Activated T-helper 17 cell treated with anti-CD3 and anti-CD28 coated beads, Interleukin-2, amount 50 U/mL, for 72 hours (primary cell): Measurements from ENCODE around the gene CCDC85C. TPM values are rescaled to one million over a fixed set of nuclear protein-coding genes. Genes with fewer than 3 reads are reported as not detected.
A peak's percentile ranks its signal among the peaks of the same experiment; 100 is the strongest.

Source experiments
- ATAC-seq: fragments of 150-1000 bp; cut with Tn5 transposase; replicated peaks from 2 replicates; pipeline ENCODE4 v1.10.0; 2021; ENCODE audit warnings: mild to moderate bottlenecking, moderate library complexity
- H3K27ac Mint-ChIP-seq: one replicate; pipeline ENCODE4 v1.8.0; 2022; ENCODE audit warnings: mixed read lengths
- H3K27me3 Mint-ChIP-seq: one replicate; pipeline ENCODE4 v1.8.0; 2022; ENCODE audit warnings: mixed read lengths
- H3K36me3 Mint-ChIP-seq: one replicate; pipeline ENCODE4 v1.8.0; 2022; ENCODE audit warnings: low read depth, mild to moderate bottlenecking, mixed read lengths
- H3K4me1 Mint-ChIP-seq: one replicate; pipeline ENCODE4 v1.8.0; 2022; ENCODE audit warnings: mixed read lengths
- H3K4me3 Mint-ChIP-seq: one replicate; pipeline ENCODE4 v1.8.0; 2022; ENCODE audit warnings: mild to moderate bottlenecking, mixed read lengths
- H3K9me3 Mint-ChIP-seq: one replicate; pipeline ENCODE4 v1.8.0; 2022; ENCODE audit warnings: mixed read lengths
- total RNA-seq, 2 donors: library from RNA; stranded (reverse); gene quantifications; one replicate each; pipeline ENCODE4 v1.2.3, GENCODE V29; 2022

Gene CCDC85C
- total RNA-seq, 2 donors from 2014 or later, result 2.8 to 3.4 TPM

- Mint-ChIP-seq H3K36me3 (no peaks in the 10 kb centered on the region), H3K4me1 (no peaks in the 10 kb centered on the region), H3K4me3 (no peak overlapping the region), H3K27ac (peak overlapping the region; percentile 30), H3K27me3 (no peaks in the 10 kb centered on the region), H3K9me3 (no peaks in the 10 kb centered on the region)
- no peak for ATAC-seq
These were observed 34.1 kb downstream of the CCDC85C start for GRCh38 chr14:99569725-99570543.

- no peaks in the 10 kb centered on the region for H3K36me3 Mint-ChIP-seq
- H3K4me3 Mint-ChIP-seq, result no peak overlapping the region
- H3K4me1 Mint-ChIP-seq, result no peaks in the 10 kb centered on the region
- ATAC-seq, result no peak
- H3K9me3 Mint-ChIP-seq, result no peaks in the 10 kb centered on the region
- H3K27ac Mint-ChIP-seq, result peak overlapping the region; percentile 30
- H3K27me3 Mint-ChIP-seq, result no peaks in the 10 kb centered on the region
These were observed 35.1 kb downstream of the CCDC85C start for GRCh38 chr14:99568567-99569560.

- no peak for ATAC-seq
- H3K4me3 Mint-ChIP-seq, result no peak overlapping the region
These were observed 37.3 kb downstream of the CCDC85C start for GRCh38 chr14:99566390-99567354.

DNA sequence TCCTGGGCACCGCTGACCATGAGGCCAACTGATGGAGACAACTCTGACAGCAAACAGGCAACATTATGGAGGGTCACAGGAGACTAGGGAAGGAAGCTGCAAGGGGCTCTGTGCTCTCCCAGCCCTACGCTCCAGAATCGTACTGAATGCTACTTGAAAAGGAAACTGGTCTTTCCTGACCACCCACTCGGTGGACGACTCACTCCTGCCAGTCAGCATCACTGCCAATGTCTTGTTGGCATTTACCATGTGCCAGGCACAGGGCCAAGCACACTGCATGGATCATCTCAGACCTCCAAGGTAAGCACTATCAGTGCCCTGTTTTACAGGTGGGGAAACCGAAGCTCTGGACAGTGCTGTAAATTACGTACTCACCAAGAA lies 38.0 kb downstream of the CCDC85C start:
- H3K4me3 Mint-ChIP-seq, result no peak overlapping the region
- no peak for ATAC-seq
- no peaks in the 10 kb centered on the region for H3K36me3 Mint-ChIP-seq
- H3K27me3 Mint-ChIP-seq, result no peaks in the 10 kb centered on the region
- H3K4me1 Mint-ChIP-seq, result peaks cover 9% of the 10 kb centered on the region
- no peak overlapping the region for H3K27ac Mint-ChIP-seq
- H3K9me3 Mint-ChIP-seq, result no peaks in the 10 kb centered on the region

More at GRCh38 chr14:99566390-99567354, 37.3 kb downstream of the CCDC85C start:
- H3K4me1 Mint-ChIP-seq, result peaks cover 9% of the 10 kb centered on the region
- H3K27me3 Mint-ChIP-seq, result no peaks in the 10 kb centered on the region
- no peak overlapping the region for H3K27ac Mint-ChIP-seq
- H3K9me3 Mint-ChIP-seq, result no peaks in the 10 kb centered on the region
- H3K36me3 Mint-ChIP-seq, result no peaks in the 10 kb centered on the region

DNA sequence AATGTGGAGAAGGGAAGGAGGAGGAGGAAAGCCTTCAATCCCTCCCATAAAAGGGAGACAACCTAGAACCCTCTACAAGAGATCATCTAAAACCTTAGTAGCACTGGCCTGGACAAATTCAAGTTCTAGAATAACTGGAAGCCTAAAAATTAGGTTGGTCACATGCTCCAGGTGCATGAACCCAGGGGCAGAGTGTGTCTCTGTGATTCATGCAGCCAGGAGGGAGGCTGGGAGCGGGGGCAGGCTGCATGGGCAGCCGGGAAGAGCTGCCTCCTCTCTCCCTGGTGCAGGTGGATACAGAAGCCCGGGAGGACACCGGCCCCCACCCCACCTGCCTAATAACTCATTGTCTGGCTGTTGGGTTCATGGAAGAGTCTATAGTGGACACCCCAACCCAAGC lies 38.6 kb downstream of the CCDC85C start:
- no peaks in the 10 kb centered on the region for H3K27me3 Mint-ChIP-seq
- no peak overlapping the region for H3K27ac Mint-ChIP-seq
- ATAC-seq, result no peak
- no peak overlapping the region for H3K4me3 Mint-ChIP-seq
- H3K36me3 Mint-ChIP-seq, result no peaks in the 10 kb centered on the region
- H3K4me1 Mint-ChIP-seq, result peaks cover 9% of the 10 kb centered on the region
- no peaks in the 10 kb centered on the region for H3K9me3 Mint-ChIP-seq

DNA sequence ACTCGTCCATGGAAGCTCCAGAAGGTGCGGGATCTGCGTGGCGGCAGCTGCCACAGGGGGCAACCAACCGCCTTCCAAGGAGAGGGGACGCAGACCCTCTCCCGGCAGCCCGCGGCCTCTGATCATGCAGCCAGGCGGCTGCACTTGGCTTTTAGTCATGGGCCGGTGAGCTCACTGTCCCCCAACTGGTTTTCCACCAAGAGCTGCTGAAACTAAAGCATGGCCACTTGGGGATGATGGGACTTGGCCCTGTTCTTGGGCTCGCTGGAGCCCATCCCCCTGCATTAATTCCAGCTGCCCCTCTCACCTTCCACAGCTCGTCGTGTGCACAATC lies 39.1 kb downstream of the CCDC85C start:
- Mint-ChIP-seq H3K36me3 (no peaks in the 10 kb centered on the region), H3K4me3 (no peak overlapping the region), H3K27ac (no peak overlapping the region), H3K27me3 (no peaks in the 10 kb centered on the region), H3K4me1 (peaks cover 9% of the 10 kb centered on the region), H3K9me3 (no peaks in the 10 kb centered on the region)
- ATAC-seq, result no peak

- H3K9me3 Mint-ChIP-seq, result no peaks in the 10 kb centered on the region
- H3K4me1 Mint-ChIP-seq, result peaks cover 9% of the 10 kb centered on the region
- H3K36me3 Mint-ChIP-seq, result no peaks in the 10 kb centered on the region
- no peak overlapping the region for H3K27ac Mint-ChIP-seq
- no peaks in the 10 kb centered on the region for H3K27me3 Mint-ChIP-seq
- H3K4me3 Mint-ChIP-seq, result no peak overlapping the region
- no peak for ATAC-seq
These were observed 39.6 kb downstream of the CCDC85C start for GRCh38 chr14:99564256-99564925.

GRCh38 chr14:99563749-99564129 lies 40.3 kb downstream of the CCDC85C start:
- ATAC-seq, result no peak
- Mint-ChIP-seq H3K27ac (no peak overlapping the region), H3K9me3 (no peaks in the 10 kb centered on the region), H3K27me3 (no peaks in the 10 kb centered on the region), H3K36me3 (no peaks in the 10 kb centered on the region), H3K4me1 (peaks cover 9% of the 10 kb centered on the region), H3K4me3 (no peak overlapping the region)

DNA sequence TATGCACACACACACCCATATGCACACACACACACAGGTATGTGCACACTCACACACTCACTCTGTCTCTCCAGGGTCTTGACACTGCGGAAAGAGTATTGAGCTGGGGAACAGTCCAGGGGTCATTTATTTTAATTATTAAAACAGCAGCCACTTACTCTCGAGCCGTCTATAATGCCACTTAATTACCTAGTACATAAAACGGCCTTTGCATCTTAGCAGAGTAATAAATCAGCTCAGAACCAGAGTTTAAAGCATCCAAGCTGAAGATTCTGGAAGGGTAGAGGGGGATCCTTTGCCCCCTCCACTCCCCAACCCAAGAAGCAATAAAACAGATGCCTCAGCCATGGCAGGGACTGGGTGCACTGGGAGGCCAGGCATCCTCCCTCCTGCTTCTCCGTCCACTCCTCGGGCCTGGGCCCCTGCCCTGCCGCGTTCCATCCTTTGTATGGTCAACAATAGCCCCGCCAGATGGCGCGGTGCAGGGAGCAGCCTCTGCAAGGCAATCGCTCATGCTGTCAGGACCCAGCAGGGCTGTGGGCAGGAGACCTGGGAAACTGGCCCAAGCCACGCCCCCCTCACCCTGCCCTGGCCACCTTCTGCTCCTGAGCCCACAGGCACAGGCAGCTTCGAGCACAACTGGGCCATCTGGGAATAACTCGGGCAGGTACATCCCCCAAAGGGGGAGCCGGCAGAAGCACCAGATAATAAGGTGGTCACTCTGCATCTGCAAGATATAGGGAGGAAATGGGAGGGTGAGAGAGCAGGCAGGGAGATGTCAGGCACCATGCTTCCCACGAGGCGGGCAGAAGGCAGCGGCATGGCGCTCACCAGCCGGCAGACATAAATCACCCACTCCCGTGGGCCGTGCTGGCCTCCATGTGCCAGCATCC lies 40.9 kb downstream of the CCDC85C start:
- ATAC-seq, result no peak
- Mint-ChIP-seq H3K4me3 (no peak overlapping the region), H3K9me3 (no peaks in the 10 kb centered on the region), H3K27me3 (no peaks in the 10 kb centered on the region), H3K4me1 (peaks cover 9% of the 10 kb centered on the region), H3K27ac (no peak overlapping the region), H3K36me3 (no peaks in the 10 kb centered on the region)

DNA sequence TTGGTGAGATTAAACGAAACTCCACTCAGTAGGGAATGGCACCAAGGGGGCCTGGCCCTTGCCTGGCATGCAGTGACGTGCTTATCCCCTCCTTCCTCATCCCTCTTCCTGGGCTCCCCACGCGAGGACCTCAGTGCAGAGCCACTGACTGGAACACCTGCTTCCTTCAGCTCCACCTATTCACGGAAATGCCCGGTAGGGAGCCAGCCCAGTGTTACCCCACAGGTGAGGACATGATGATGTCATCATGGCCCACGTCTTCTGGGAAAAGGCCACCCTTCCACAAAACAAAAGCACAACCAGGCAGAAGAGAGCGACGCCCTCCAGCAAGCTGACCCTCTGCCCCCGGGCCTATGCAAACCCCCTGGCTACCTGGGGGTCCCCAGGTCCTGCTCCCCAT lies 42.1 kb downstream of the CCDC85C start:
- Mint-ChIP-seq H3K4me1 (peaks cover 9% of the 10 kb centered on the region), H3K9me3 (no peaks in the 10 kb centered on the region), H3K27ac (no peak overlapping the region), H3K27me3 (no peaks in the 10 kb centered on the region), H3K36me3 (no peaks in the 10 kb centered on the region), H3K4me3 (no peak overlapping the region)
- no peak for ATAC-seq

- Mint-ChIP-seq H3K9me3 (no peaks in the 10 kb centered on the region), H3K4me3 (no peak overlapping the region), H3K4me1 (peaks cover 9% of the 10 kb centered on the region), H3K36me3 (no peaks in the 10 kb centered on the region), H3K27me3 (no peaks in the 10 kb centered on the region), H3K27ac (no peak overlapping the region)
- no peak for ATAC-seq
These were observed 42.9 kb downstream of the CCDC85C start for GRCh38 chr14:99560922-99561683.

- Mint-ChIP-seq H3K4me3 (no peak overlapping the region), H3K9me3 (no peaks in the 10 kb centered on the region), H3K27ac (no peak overlapping the region), H3K4me1 (peaks cover 13% of the 10 kb centered on the region), H3K36me3 (no peaks in the 10 kb centered on the region), H3K27me3 (no peaks in the 10 kb centered on the region)
- ATAC-seq, result no peak
These were observed 43.6 kb downstream of the CCDC85C start for GRCh38 chr14:99560403-99560802.
